Kidney epithelial cell (primary cell): ENCODE results near the gene ZNF446. TPM values are rescaled to one million over a fixed set of nuclear protein-coding genes. Genes with fewer than 3 reads are reported as not detected.

Source experiments
- DNase-seq: peaks from one replicate; pipeline ENCODE4 v3.0.0-alpha.2; 2010; ENCODE audit warnings: low read depth
- H3K27me3 ChIP-seq: 2 replicates; pipeline ENCODE4 v1.6.0; 2011; ENCODE audit warnings: low read length; ENCODE audit not compliant: control insufficient read depth, insufficient read depth
- H3K36me3 ChIP-seq: 2 replicates; pipeline ENCODE4 v1.5.1; 2011; ENCODE audit warnings: low read length; ENCODE audit not compliant: control insufficient read depth, insufficient read depth
- H3K4me3 ChIP-seq: 2 replicates; pipeline ENCODE4 v1.5.1; 2011; ENCODE audit warnings: low read depth, mild to moderate bottlenecking, control low read depth, low read length
- total RNA-seq: library from RNA; depleted of rRNA; stranded (reverse); fragments of >200 nt; gene quantifications from 2 replicates; pipeline ENCODE4 v1.2.3, GENCODE V29; 2015
- TF ChIP-seq, protein P1 (sequence below): IDR thresholded peaks from 2 replicates; pipeline ENCODE4 v1.5.1; 2011; ENCODE audit warnings: mild to moderate bottlenecking, moderate library complexity, low read length, control low read depth, inconsistent platforms; ENCODE audit not compliant: insufficient read depth, poor library complexity, severe bottlenecking

ZNF446 gene
- total RNA-seq, 1 donor from 2014 or later = 10.8 TPM

DNA sequence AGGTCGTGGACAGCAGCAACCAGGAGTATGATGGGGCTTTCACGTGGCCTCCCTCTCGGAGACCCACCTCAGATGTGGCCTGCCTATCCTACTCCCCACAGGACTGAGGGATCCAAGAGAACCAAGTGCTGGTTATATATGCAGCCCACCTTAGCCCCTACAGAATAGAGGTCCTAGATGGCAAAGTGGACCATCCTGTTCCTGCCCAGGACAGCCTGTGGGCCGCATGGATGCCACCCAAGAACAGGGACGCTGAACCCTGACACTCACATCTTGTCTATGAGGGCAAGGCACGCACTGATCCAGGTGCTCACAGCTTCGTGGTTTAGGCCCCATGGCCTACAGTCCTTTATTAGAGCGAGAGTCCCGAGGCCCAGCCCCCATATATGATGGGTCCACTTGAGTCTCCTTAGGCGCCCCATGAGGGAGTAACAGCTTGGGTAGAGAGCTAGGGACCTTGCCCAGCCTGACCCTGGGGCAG is 37.1 kb downstream of the ZNF446 start:
- no peak for DNase-seq
- TF ChIP-seq, protein P1, sequence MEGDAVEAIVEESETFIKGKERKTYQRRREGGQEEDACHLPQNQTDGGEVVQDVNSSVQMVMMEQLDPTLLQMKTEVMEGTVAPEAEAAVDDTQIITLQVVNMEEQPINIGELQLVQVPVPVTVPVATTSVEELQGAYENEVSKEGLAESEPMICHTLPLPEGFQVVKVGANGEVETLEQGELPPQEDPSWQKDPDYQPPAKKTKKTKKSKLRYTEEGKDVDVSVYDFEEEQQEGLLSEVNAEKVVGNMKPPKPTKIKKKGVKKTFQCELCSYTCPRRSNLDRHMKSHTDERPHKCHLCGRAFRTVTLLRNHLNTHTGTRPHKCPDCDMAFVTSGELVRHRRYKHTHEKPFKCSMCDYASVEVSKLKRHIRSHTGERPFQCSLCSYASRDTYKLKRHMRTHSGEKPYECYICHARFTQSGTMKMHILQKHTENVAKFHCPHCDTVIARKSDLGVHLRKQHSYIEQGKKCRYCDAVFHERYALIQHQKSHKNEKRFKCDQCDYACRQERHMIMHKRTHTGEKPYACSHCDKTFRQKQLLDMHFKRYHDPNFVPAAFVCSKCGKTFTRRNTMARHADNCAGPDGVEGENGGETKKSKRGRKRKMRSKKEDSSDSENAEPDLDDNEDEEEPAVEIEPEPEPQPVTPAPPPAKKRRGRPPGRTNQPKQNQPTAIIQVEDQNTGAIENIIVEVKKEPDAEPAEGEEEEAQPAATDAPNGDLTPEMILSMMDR = no peak
- H3K27me3 ChIP-seq = no peaks in the 10 kb centered on the region
- no peak overlapping the region for H3K4me3 ChIP-seq
- no peaks in the 10 kb centered on the region for H3K36me3 ChIP-seq

DNA sequence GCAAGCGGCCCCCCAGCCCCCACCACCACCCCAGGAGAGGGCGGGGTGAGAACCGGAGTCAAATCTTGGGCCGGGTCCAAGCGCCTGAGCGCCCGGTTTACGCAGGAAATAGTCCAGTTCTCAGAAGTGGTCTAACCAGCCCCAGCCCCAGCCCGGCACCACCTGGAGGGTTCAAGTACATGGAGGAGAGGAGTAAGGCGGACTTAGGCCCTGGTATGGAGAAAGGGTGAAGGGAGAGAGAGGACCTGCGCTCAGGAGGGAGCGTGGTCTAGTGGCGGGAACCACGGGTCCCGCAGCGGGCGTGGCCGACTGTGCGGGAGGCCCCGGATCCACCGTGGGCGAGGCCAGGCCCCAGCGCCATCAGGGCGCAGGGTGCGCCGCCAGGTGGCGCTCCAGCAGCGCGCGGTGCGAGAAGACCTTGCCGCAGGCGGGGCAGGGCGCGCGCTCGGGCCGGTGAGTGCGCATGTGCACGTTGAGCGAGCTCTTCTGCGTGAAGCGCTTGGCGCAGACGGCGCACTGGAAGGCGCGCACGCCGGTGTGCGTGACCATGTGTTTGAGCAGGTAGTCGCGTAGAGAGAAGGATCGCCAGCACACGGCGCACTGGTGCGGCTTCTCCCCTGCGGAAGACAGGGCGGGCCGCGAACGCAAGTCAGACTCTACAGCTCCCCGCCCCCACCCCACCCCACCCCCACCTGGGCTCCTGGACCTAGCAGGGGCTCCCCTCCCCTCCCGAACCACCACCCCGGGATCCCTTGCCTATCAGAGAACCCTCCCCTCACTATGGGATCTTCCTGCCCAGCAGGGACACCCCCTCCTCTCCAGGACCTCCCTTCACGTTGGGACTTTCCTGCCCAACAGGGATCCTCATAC is 37.8 kb downstream of the ZNF446 start:
- Histone ChIP-seq H3K36me3 (no peaks in the 10 kb centered on the region), H3K27me3 (no peaks in the 10 kb centered on the region), H3K4me3 (peak overlapping the region; percentile 43)
- TF ChIP-seq, protein P1 = peak; percentile 38
- peak; percentile 41 for DNase-seq

DNA sequence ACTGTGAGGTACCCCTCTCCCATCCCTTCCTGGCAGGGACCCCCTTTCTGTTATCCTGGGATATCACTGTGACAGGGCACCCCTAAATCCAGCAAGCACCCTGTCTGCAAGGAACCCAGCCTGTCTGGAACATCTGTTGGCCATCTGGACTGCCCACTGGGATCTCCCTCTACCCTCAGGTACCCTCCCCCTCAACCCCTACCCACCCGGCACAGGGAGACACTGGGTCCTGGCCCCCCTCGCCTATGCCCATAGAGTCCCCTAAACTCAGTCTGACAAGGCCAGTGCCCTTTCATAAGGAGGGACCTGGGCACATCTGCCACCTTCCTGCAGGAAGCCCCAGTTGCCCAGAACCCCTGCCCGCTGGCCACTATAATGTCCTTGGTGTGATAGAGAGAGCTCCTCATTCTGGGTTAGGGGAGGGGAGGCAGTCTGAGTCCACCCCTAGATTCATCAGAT is 38.4 kb downstream of the ZNF446 start:
- Histone ChIP-seq H3K4me3 (peak overlapping the region; percentile 43), H3K36me3 (no peaks in the 10 kb centered on the region), H3K27me3 (no peaks in the 10 kb centered on the region)
- TF ChIP-seq, protein P1 = no peak
- no peak for DNase-seq

DNA sequence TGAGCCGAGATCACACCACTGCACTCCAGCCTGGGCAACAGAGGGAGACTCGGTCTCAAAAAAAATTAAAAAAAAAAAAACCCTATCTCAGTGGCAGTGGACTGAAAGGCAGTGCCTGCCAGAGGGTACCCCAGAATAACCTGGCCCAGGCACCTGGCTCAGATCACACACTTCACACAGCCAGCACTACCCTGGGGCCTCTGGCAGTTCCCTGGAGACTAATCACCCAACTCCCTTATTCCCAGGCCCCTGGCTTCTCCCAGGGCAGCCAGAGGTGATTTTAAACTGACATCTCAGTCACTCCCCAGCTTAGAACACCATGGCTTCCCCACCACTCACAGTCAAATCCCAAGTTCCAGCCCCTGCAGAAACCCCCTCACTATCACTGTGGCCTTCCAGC is 39.1 kb downstream of the ZNF446 start:
- DNase-seq = no peak
- H3K36me3 ChIP-seq = no peaks in the 10 kb centered on the region
- TF ChIP-seq, protein P1 = no peak
- H3K27me3 ChIP-seq = no peaks in the 10 kb centered on the region
- H3K4me3 ChIP-seq = no peak overlapping the region

DNA sequence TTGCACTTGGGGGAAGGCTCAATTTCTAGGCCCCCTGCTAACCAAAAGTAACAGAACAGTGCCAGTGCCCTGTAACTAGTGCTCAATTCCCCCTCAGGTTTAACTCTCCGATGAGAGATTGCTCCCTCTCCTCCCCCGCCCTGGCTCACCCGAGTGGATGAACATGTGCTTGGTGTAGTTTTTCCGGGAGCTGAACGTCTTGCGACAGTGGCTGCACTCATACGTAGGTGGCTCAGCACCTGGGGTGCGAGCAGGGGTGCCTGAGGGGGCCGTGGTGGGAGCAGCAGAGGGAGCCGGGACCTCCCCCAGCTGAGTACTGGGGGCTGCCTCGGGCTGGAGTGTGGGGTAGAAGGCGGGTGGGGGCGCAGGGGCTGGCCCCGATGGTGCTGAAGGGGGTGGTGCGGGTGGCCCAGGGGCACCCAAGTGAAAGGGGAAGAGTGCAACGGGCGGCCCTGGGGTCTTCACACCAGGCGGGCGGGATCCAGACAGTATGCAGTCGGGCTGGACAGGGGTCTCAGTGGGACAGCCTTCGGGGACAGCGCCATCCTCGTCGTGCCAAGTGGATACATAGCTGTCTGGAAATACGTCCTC is 40.2 kb downstream of the ZNF446 start:
- no peak for DNase-seq
- Histone ChIP-seq H3K36me3 (no peaks in the 10 kb centered on the region), H3K27me3 (no peaks in the 10 kb centered on the region), H3K4me3 (no peak overlapping the region)
- TF ChIP-seq, protein P1 = no peak
